Measurements from ENCODE around the gene RIPOR1.

DNA sequence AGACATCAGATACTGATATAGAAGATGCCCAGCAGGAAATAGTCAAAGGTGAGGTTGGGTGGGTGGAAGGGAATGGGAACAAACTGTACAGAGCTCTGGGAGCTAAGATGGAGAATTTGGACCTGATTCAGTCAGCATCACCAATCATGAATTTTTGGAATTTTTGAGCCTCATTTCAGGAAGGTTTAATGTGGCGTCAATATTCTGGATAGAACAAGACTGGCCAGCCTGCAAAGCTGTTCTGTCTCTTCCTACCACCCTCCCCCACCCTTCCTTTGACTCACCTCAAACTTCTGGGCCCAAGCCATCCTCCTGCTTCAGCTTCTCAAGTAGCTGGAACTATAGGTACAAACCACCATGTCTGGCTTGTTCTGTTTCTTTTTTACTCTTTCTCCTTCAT lies 66.3 kb downstream of the RIPOR1 start:
- TF ChIP-seq CTCF (IDR thresholded peaks at IDR 0.05; ENCODE audit: insufficient read depth, low read length) (no peak), POLR2AphosphoS5 (IDR thresholded peaks at IDR 0.05; ENCODE audit: low read depth) (no peak), GABPA (IDR thresholded peaks at IDR 0.05; ENCODE audit: low read depth) (no peak), REST (IDR thresholded peaks at IDR 0.05; ENCODE audit: insufficient replicate concordance, low read depth) (no peak)
